Stromal cell of bone marrow (primary cell): ENCODE data around the gene MSI2.
A peak's percentile ranks its signal among the peaks of the same experiment; 100 is the strongest.
"Not testable (repeated sequence)": the region's sequence is repeated elsewhere in the genome, so short reads cannot be mapped to it uniquely, and the experiment has no call there.

Source experiments
- DNase-seq: peaks from one replicate; pipeline ENCODE4 v3.0.0-alpha.2; 2012; ENCODE audit warnings: low read depth

The MSI2 gene

GRCh38 chr17:57619061-57619937, 363.0 kb downstream of the MSI2 start:
- DNase-seq = no peak

- no peak for DNase-seq
Measured at GRCh38 chr17:57620576-57620975, 364.3 kb downstream of the MSI2 start.

- DNase-seq = not testable (repeated sequence)
Measured at GRCh38 chr17:57621791-57622190, 365.5 kb downstream of the MSI2 start.

GRCh38 chr17:57622306-57622682, 366.0 kb downstream of the MSI2 start:
- DNase-seq = no peak

GRCh38 chr17:57622683-57623433, 366.5 kb downstream of the MSI2 start:
- DNase-seq = peak; percentile 49

- DNase-seq = no peak
Measured at GRCh38 chr17:57623620-57624019, 367.3 kb downstream of the MSI2 start.

- DNase-seq = no peak
Measured at GRCh38 chr17:57624386-57624785, 368.1 kb downstream of the MSI2 start.

GRCh38 chr17:57625511-57625910, 369.2 kb downstream of the MSI2 start:
- DNase-seq = no peak

- no peak for DNase-seq
Measured at GRCh38 chr17:57625957-57626356, 369.6 kb downstream of the MSI2 start.

GRCh38 chr17:57626520-57627210, 370.3 kb downstream of the MSI2 start:
- DNase-seq = no peak

- no peak for DNase-seq
Measured at GRCh38 chr17:57627591-57627990, 371.3 kb downstream of the MSI2 start.

- DNase-seq = no peak
Measured at GRCh38 chr17:57628421-57628820, 372.1 kb downstream of the MSI2 start.

GRCh38 chr17:57629470-57629869, 373.1 kb downstream of the MSI2 start:
- DNase-seq = no peak

- no peak for DNase-seq
Measured at GRCh38 chr17:57629886-57630285, 373.6 kb downstream of the MSI2 start.

GRCh38 chr17:57630736-57631135, 374.4 kb downstream of the MSI2 start:
- DNase-seq = no peak

GRCh38 chr17:57631871-57632270, 375.5 kb downstream of the MSI2 start:
- DNase-seq = no peak

GRCh38 chr17:57632294-57632693, 376.0 kb downstream of the MSI2 start:
- no peak for DNase-seq

- no peak for DNase-seq
Measured at GRCh38 chr17:57633236-57633635, 376.9 kb downstream of the MSI2 start.

- DNase-seq = peak; percentile 23
Measured at GRCh38 chr17:57634713-57635465, 378.6 kb downstream of the MSI2 start.

- DNase-seq = no peak
Measured at GRCh38 chr17:57636274-57636673, 380.0 kb downstream of the MSI2 start.

GRCh38 chr17:57636985-57637665, 380.8 kb downstream of the MSI2 start:
- DNase-seq = no peak
